ENCODE data around the gene MORC4. TPM values are rescaled to one million over a fixed set of nuclear protein-coding genes. Genes with fewer than 3 reads are reported as not detected.

Gene MORC4
- polyA plus RNA-seq, 1 of the 3 experiments (the other 2 are of a cell fraction), result 12.5 TPM

- H3K4me2 ChIP-seq, result no peak overlapping the region
- POLR2A ChIA-PET, result no interaction called here
- no peak overlapping the region for H3K4me3 ChIP-seq (ENCODE audit: low read depth in 2 of 2, low read length in 1 of 2)
- no peak for TF ChIP-seq JUND (IDR thresholded peaks at IDR 0.05)
- TF ChIP-seq RAD21 (IDR thresholded peaks at IDR 0.05; ENCODE audit: low read length), result no peak
- no peak for TF ChIP-seq REST (IDR thresholded peaks at IDR 0.05; ENCODE audit: low read depth, low read length)
- TF ChIP-seq TCF12 (IDR thresholded peaks at IDR 0.05), result peak; percentile 62; the same call in 1 of the 2 replicates
- peak; percentile 48 for TF ChIP-seq NFIC (IDR thresholded peaks at IDR 0.05; ENCODE audit: borderline replicate concordance)
- no peak for TF ChIP-seq POLR2AphosphoS5 (IDR thresholded peaks at IDR 0.05; ENCODE audit: low read depth, low read length)
- no peak for TF ChIP-seq USF2 (IDR thresholded peaks at IDR 0.05; ENCODE audit: borderline replicate concordance, low read depth, low read length)
- TF ChIP-seq PBX3 (IDR thresholded peaks at IDR 0.05), result peak; percentile 55
- no peak for TF ChIP-seq FOXJ3 (CRISPR knock-in tag; IDR thresholded peaks at IDR 0.05)
- no peak for DNase-seq
- H4K20me1 ChIP-seq (ENCODE audit: insufficient read depth), result no peaks in the 10 kb centered on the region
- peaks cover 6% of the 10 kb centered on the region for H3F3A ChIP-seq (replicated peaks; ENCODE audit: insufficient read depth)
- no peak overlapping the region for H2AFZ ChIP-seq (ENCODE audit: low read depth)
- H3K79me2 ChIP-seq (ENCODE audit: insufficient read depth), result no peaks in the 10 kb centered on the region
- no peaks in the 10 kb centered on the region for H3K9me3 ChIP-seq
- H3K4me1 ChIP-seq (ENCODE audit: control insufficient read depth in 1 of 2, insufficient read depth in 2 of 2, low read depth in 1 of 2, low read length in 1 of 2), result peaks cover 3 to 4% of the 10 kb centered on the region in 2 experiments; a peak in 2 of 4 replicates
- H3K9me2 ChIP-seq, result no peaks in the 10 kb centered on the region
- no peaks in the 10 kb centered on the region for H3K36me3 ChIP-seq (replicated peaks in 1 of 2; ENCODE audit: control insufficient read depth in 1 of 2, insufficient read depth in 2 of 2, low read length in 1 of 2)
- WGBS (ENCODE audit: low lambda C conversion rate), result 35% methylated on average over 1 of the region's 1 CpG
- H3K27ac ChIP-seq (ENCODE audit: low read depth in 2 of 2, low read length in 1 of 2), result no peak overlapping the region
- H3K27me3 ChIP-seq (ENCODE audit: insufficient read depth), result no peaks in the 10 kb centered on the region
- CTCF ChIA-PET, result no interaction called here
- no peak overlapping the region for H3K9ac ChIP-seq
Observed at GRCh38 chrX:106957856-106958255, 42.2 kb downstream of the MORC4 start.

GRCh38 chrX:106955004-106955772 lies 44.8 kb downstream of the MORC4 start:
- H3K9ac ChIP-seq, result 0 out of 2 replicates have a peak overlapping the region, but pooled peaks have one; percentile 5

More at GRCh38 chrX:106955004-106955772, 44.8 kb downstream of the MORC4 start:
- no peaks in the 10 kb centered on the region for H3K79me2 ChIP-seq (ENCODE audit: insufficient read depth)
- no peaks in the 10 kb centered on the region for H3K9me3 ChIP-seq
- peak overlapping the region; percentile 25 to 75; a peak in 3 of 4 replicates for H3K27ac ChIP-seq (ENCODE audit: low read depth in 2 of 2, low read length in 1 of 2)
- peak overlapping the region; percentile 61; the same call in 1 of the 2 replicates for H3K4me2 ChIP-seq
- peak; percentile 4 for DNase-seq
- TF ChIP-seq EP300 (IDR thresholded peaks at IDR 0.05; ENCODE audit: borderline replicate concordance in 1 of 2, low read depth in 1 of 2, low read length in 1 of 2) (no peak), JUND (IDR thresholded peaks at IDR 0.05) (peak; percentile 22; the same call in 1 of the 2 replicates), PBX3 (IDR thresholded peaks at IDR 0.05) (peak; percentile 48; the same call in 1 of the 2 replicates), IRF3 (IDR thresholded peaks at IDR 0.05; ENCODE audit: low read depth, low read length) (no peak), MXI1 (IDR thresholded peaks at IDR 0.05; ENCODE audit: low read depth, low read length) (no peak), TCF12 (IDR thresholded peaks at IDR 0.05) (peak; percentile 34), FOSL2 (IDR thresholded peaks at IDR 0.05; ENCODE audit: borderline replicate concordance, low read depth) (peak; percentile 15; the same call in 1 of the 2 replicates)
- H3K27me3 ChIP-seq (ENCODE audit: insufficient read depth), result 0 out of 2 replicates have a peak, but pooled peaks cover 3% of the 10 kb centered on the region
- no peaks in the 10 kb centered on the region for H3K9me2 ChIP-seq
- H3K4me1 ChIP-seq (ENCODE audit: control insufficient read depth in 1 of 2, insufficient read depth in 2 of 2, low read depth in 1 of 2, low read length in 1 of 2), result peaks cover 3 to 4% of the 10 kb centered on the region in 2 experiments; a peak in 2 of 4 replicates
- CTCF ChIA-PET, result no interaction called here
- H3K4me3 ChIP-seq (ENCODE audit: low read depth in 2 of 2, low read length in 1 of 2), result no peak overlapping the region
- WGBS (ENCODE audit: low lambda C conversion rate), result 15% methylated on average over 1 of the region's 1 CpG
- POLR2A ChIA-PET, result no interaction called here
- no peaks in the 10 kb centered on the region for H3K36me3 ChIP-seq (replicated peaks in 1 of 2; ENCODE audit: control insufficient read depth in 1 of 2, insufficient read depth in 2 of 2, low read length in 1 of 2)
- H4K20me1 ChIP-seq (ENCODE audit: insufficient read depth), result no peaks in the 10 kb centered on the region
- no peak overlapping the region for H2AFZ ChIP-seq (ENCODE audit: low read depth)
- H3F3A ChIP-seq (replicated peaks; ENCODE audit: insufficient read depth), result peaks cover 6% of the 10 kb centered on the region
